ENCODE data around the gene SFN. TPM values are rescaled to one million over a fixed set of nuclear protein-coding genes. Genes with fewer than 3 reads are reported as not detected.

Gene SFN
- total and polyA plus RNA-seq, 2 donors (not counting 1 experiment from before 2014, with no cell fraction given): 0.09 to 0.34 TPM

DNA sequence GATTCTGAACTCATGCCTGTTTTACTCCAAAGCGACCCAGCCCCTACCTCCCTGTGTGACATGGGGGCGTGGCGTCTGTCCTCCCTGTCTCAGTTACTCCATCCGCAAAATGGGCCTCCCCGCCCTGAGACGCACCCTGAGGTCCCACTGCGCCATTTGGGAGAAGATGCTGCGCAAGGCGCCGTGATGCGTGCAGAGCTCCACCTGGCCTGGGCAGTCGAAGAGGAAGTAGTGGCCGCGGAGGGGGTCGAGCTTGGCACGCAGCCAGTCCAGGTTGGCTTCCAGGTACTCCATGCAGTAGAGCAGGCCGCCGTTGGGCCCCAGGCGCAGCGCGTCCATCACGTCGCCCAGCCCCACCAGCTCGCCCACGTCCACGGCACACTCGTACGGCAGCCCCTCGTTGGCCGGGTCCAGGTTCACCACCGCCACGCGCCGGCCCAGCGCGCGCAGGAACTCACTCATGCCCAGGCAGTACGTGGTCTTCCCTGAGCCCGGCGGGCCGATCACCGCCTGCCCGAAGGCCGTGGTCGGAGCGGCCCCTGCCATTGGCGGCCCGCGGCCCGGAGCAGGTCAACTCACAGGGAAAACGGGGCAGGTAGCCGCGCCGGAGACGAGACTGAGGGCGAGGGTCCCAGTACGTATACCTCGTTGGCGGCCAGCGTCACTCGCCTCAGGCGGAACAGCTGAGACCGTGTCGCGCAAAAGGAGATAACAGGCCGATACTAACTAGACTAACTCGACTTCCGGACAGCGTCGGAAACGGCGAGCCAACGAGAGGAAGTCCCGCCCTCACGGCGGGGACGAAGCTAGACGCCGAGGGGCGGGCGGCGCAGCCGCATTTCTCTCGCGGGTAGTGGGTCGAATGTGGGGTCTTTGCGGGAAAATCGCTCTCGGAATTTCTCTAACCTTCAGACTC is 26.9 kb downstream of the SFN start, which contains the start of gene GPN2:
Gene GPN2 (minus strand): TSS at position 733 of the 916 bp plus-strand sequence. CDS start 187 bp downstream, at position 546.
- H3K36me3 ChIP-seq (replicated peaks in 1 of 2; ENCODE audit: control extremely low read depth in 1 of 2, control insufficient read depth in 1 of 2, extremely low read depth in 1 of 2, insufficient read depth in 2 of 2, low read length in 1 of 2): peaks cover 14 to 52% of the 10 kb centered on the region in 2 experiments

More for the DNA sequence above, 26.9 kb downstream of the SFN start, which contains the start of gene GPN2:
- CTCF ChIA-PET: interaction anchor here (0.5 to 2.8 kb wide), 18 partner anchors 8 to 420 kb away, joined by 3 to 14 read pairs (median 4); partner anchors contain the start of gene GPATCH3
- POLR2A ChIA-PET: interaction anchor here (0.5 to 3.3 kb wide), 8 partner anchors 11 to 291 kb away, joined by 3 to 26 read pairs (median 4); partner anchors contain the start of genes GPATCH3 and SFN
- no peaks in the 10 kb centered on the region for H3K27me3 ChIP-seq (replicated peaks in 1 of 4; ENCODE audit: control extremely low read depth in 1 of 4, control insufficient read depth in 3 of 4, insufficient read depth in 4 of 4, low read length in 3 of 4)
- peak within 1 kb of the TSS; percentile 87 for H3K9ac ChIP-seq (ENCODE audit: low read length)
- H3K4me3 ChIP-seq (ENCODE audit: control extremely low read depth in 1 of 5, extremely low read depth in 1 of 5, insufficient read depth in 1 of 5, low read depth in 2 of 5, low read length in 4 of 5): peak within 1 kb of the TSS; percentile 73 to 94 (median 89)
- H3K4me3 Mint-ChIP-seq: peak within 1 kb of the TSS; percentile 96
- no peaks in the 10 kb centered on the region for H3K9me3 Mint-ChIP-seq (ENCODE audit: insufficient read depth)
- H4K20me1 ChIP-seq (ENCODE audit: control insufficient read depth, insufficient read depth, low read length, poor library complexity, severe bottlenecking): peaks cover 29% of the 10 kb centered on the region
- peaks cover 15 to 21% of the 10 kb centered on the region in 2 donors for H3K4me1 ChIP-seq (ENCODE audit: control insufficient read depth in 2 of 2, insufficient read depth in 2 of 2, low read length in 2 of 2)
- H3K9me3 ChIP-seq (ENCODE audit: control extremely low read depth in 1 of 3, control insufficient read depth in 2 of 3, insufficient read depth in 1 of 3, low read length in 2 of 3): peaks cover 0 to 3% (median 0%) of the 10 kb centered on the region in 3 donors
- 1% methylated on average over 82 of the region's 89 CpGs for WGBS (ENCODE audit: insufficient coverage)
- peak; percentile 88 for DNase-seq
- TF ChIP-seq CTCF (IDR thresholded peaks at IDR 0.05): no peak
- TF ChIP-seq EZH2 (IDR thresholded peaks at IDR 0.05; ENCODE audit: borderline replicate concordance, insufficient read depth, low read depth, low read length, poor library complexity, severe bottlenecking): no peak
- peaks cover 35% of the 10 kb centered on the region for H3K4me1 Mint-ChIP-seq
- peak within 1 kb of the TSS; percentile 95 for H3K27ac Mint-ChIP-seq
- intact Hi-C loops (cut with micrococcal nuclease): loop anchor here (1.0 kb wide), 3 partner anchors 10 to 31 kb away; partner anchors contain the start of genes GPATCH3 and NUDC
- no peaks in the 10 kb centered on the region for H3K27me3 Mint-ChIP-seq
- H3K4me2 ChIP-seq (replicated peaks; ENCODE audit: low read depth, low read length, poor library complexity, severe bottlenecking): peak within 1 kb of the TSS; percentile 94
- H3K27ac ChIP-seq (ENCODE audit: low read length in 2 of 2): peak within 1 kb of the TSS; percentile 61 to 94
- H2AFZ ChIP-seq (ENCODE audit: insufficient read depth, low read depth, low read length, poor library complexity, severe bottlenecking): peak within 1 kb of the TSS; percentile 91
- peaks cover 34% of the 10 kb centered on the region for H3K79me2 ChIP-seq (ENCODE audit: control insufficient read depth, insufficient read depth, low read length)
- ATAC-seq (ENCODE audit: low read depth): peak; percentile 92
